Parathyroid adenoma (tissue), 2 donors: ENCODE measurements around the gene ABCF2.

ENCODE experiments used
- H2AFZ ChIP-seq: fragments of 300-600 bp; sonication (generic); one replicate; pipeline ENCODE4 v1.7.0; 2017; ENCODE audit warnings: antibody characterized with exemption, mild to moderate bottlenecking
- H3K27ac ChIP-seq: fragments of 300-600 bp; sonication (generic); one replicate; pipeline ENCODE4 v1.7.0; 2017
- H3K27me3 ChIP-seq: fragments of 300-600 bp; sonication (generic); one replicate; pipeline ENCODE4 v1.7.0; 2017; ENCODE audit warnings: low read length; ENCODE audit not compliant: control insufficient read depth, insufficient read depth
- H3K36me3 ChIP-seq: fragments of 300-600 bp; sonication (generic); one replicate; pipeline ENCODE4 v1.7.0; 2017; ENCODE audit warnings: low read length; ENCODE audit not compliant: control insufficient read depth, insufficient read depth
- H3K4me1 ChIP-seq: fragments of 300-600 bp; sonication (generic); one replicate; pipeline ENCODE4 v1.7.0; 2017; ENCODE audit warnings: control low read depth
- H3K4me2 ChIP-seq: fragments of 300-600 bp; sonication (generic); one replicate; pipeline ENCODE4 v1.7.0; 2017; ENCODE audit warnings: low read length
- H3K4me3 ChIP-seq: fragments of 300-600 bp; sonication (generic); one replicate; pipeline ENCODE4 v1.7.0; 2017; ENCODE audit warnings: low read depth, low read length
- H3K79me2 ChIP-seq: fragments of 300-600 bp; sonication (generic); one replicate; pipeline ENCODE4 v1.7.0; 2017; ENCODE audit warnings: control low read depth
- H3K9ac ChIP-seq: fragments of 300-600 bp; sonication (generic); one replicate; pipeline ENCODE4 v1.7.0; 2017; ENCODE audit warnings: mild to moderate bottlenecking
- H3K9me3 ChIP-seq: fragments of 300-600 bp; sonication (generic); one replicate; pipeline ENCODE4 v1.7.0; 2017; ENCODE audit warnings: low read length; ENCODE audit not compliant: control insufficient read depth
- TF ChIP-seq, protein P1 (sequence below): fragments of 300-600 bp; sonication (generic); IDR thresholded peaks from one replicate; pipeline ENCODE4 v1.7.0; 2017; ENCODE audit warnings: antibody characterized with exemption, mild to moderate bottlenecking
- donor health status: primary hyperparathyroidism.

Gene ABCF2

DNA sequence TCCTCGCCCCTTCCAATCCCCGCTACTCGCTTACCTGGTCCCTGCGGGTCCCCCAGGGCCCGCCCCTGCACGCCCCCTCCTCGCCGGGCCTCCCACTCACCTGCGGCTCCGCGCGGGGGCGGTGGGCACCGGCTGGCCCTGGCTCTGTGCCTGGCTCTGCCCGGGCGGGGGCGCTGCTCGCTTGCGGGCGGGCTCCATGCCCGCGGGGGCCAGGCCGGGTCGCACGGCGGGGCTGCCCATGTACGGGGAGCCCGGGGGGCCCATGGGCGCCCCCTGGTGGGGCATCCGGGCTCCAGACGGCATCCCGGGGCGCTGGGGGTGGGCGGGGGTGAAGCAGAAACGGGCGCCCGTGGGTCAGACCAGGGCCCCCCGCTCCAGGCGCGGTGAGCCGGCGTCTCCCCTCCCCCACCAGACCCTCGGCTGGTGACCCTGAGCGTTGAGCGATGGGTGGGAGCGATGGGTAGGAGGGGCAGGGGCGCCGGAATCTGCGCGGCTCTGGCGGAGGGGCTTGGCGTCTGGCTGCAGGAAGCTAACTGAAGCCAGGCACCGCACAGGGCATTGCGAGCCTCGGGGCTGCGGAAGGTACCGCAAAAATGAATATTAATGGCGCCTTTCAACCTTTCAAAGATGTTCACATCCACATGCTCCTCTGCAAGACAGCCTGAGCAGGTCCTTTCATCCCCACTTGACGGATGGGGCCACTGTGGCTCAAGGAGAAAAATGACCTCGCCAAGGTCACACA, 18.5 kb upstream of the ABCF2 start:
- TF ChIP-seq, protein P1, sequence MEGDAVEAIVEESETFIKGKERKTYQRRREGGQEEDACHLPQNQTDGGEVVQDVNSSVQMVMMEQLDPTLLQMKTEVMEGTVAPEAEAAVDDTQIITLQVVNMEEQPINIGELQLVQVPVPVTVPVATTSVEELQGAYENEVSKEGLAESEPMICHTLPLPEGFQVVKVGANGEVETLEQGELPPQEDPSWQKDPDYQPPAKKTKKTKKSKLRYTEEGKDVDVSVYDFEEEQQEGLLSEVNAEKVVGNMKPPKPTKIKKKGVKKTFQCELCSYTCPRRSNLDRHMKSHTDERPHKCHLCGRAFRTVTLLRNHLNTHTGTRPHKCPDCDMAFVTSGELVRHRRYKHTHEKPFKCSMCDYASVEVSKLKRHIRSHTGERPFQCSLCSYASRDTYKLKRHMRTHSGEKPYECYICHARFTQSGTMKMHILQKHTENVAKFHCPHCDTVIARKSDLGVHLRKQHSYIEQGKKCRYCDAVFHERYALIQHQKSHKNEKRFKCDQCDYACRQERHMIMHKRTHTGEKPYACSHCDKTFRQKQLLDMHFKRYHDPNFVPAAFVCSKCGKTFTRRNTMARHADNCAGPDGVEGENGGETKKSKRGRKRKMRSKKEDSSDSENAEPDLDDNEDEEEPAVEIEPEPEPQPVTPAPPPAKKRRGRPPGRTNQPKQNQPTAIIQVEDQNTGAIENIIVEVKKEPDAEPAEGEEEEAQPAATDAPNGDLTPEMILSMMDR, result peak; percentile 35
- H2AFZ ChIP-seq, result no peak overlapping the region
- no peaks in the 10 kb centered on the region for H3K36me3 ChIP-seq
- H3K27me3 ChIP-seq, result no peaks in the 10 kb centered on the region
- no peaks in the 10 kb centered on the region for H3K79me2 ChIP-seq
- H3K4me1 ChIP-seq, result peaks cover 25% of the 10 kb centered on the region
- no peak overlapping the region for H3K27ac ChIP-seq
- no peak overlapping the region for H3K4me2 ChIP-seq
- H3K9me3 ChIP-seq, result no peaks in the 10 kb centered on the region
- no peak overlapping the region for H3K9ac ChIP-seq
- no peak overlapping the region for H3K4me3 ChIP-seq

DNA sequence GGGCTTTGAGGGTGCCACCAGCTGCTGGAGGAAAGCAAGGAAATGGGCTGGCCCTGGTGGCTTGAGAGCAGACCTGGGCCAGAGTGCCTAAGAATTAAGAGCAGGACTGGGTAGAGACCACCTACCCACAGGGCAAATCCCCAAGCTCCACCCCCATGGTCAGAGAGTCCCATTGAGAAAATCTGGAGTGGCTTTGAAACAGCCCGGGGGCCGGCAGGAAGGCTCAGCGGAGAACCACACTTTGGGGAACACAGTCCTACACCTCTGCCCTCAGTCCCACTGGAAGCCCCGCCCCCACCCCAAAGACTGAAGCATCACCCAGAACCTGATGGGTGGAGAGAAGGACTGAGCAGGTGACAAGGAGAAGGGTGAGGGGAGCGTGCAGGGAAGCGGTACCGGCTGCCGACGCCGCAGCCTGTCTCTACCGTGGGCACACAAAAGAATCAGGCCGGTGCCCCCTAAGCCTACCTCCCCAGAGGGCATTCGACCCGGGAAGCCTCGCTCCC, 17.9 kb upstream of the ABCF2 start:
- TF ChIP-seq, protein P1, result no peak
- Histone ChIP-seq H3K9ac (no peak overlapping the region), H3K27ac (no peak overlapping the region), H3K27me3 (no peaks in the 10 kb centered on the region), H3K9me3 (no peaks in the 10 kb centered on the region), H3K79me2 (no peaks in the 10 kb centered on the region), H2AFZ (no peak overlapping the region), H3K36me3 (no peaks in the 10 kb centered on the region), H3K4me1 (peaks cover 20% of the 10 kb centered on the region), H3K4me3 (no peak overlapping the region), H3K4me2 (no peak overlapping the region)

DNA sequence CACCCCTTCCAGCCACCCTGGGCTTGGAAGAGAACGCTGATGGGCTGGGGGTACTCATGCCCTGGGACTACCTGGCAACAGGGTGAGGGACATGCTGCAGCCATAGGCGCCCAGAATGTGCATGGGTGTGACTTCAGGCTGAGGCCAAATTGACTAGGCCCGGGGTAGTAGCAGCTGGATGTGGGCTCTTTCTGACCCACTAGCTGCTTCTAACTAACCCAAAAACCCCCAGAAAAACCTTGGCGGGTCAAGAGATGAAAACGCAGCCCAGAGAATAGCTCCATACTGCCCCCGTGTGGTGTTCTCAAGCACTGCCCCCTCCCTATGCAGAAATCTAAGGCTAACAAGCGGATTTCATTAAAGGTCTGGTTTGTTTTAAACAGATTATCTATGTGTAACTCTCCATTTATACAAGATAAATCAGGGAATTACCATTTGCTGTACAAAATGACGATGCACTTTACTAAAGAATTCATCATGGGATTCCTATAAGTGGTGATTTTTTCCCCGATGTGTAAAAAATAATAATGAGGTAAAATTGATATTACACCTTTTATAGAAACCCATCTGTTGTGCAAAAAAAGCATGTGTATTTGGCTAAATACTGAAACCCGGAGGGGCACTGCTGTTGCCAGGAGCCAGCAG, 17.3 kb upstream of the ABCF2 start:
- Histone ChIP-seq H3K9me3 (no peaks in the 10 kb centered on the region), H3K27ac (no peak overlapping the region), H3K4me2 (no peak overlapping the region), H2AFZ (no peak overlapping the region), H3K36me3 (no peaks in the 10 kb centered on the region), H3K9ac (no peak overlapping the region), H3K4me3 (no peak overlapping the region), H3K27me3 (no peaks in the 10 kb centered on the region), H3K4me1 (peaks cover 14% of the 10 kb centered on the region), H3K79me2 (no peaks in the 10 kb centered on the region)
- TF ChIP-seq, protein P1, result peak; percentile 83

DNA sequence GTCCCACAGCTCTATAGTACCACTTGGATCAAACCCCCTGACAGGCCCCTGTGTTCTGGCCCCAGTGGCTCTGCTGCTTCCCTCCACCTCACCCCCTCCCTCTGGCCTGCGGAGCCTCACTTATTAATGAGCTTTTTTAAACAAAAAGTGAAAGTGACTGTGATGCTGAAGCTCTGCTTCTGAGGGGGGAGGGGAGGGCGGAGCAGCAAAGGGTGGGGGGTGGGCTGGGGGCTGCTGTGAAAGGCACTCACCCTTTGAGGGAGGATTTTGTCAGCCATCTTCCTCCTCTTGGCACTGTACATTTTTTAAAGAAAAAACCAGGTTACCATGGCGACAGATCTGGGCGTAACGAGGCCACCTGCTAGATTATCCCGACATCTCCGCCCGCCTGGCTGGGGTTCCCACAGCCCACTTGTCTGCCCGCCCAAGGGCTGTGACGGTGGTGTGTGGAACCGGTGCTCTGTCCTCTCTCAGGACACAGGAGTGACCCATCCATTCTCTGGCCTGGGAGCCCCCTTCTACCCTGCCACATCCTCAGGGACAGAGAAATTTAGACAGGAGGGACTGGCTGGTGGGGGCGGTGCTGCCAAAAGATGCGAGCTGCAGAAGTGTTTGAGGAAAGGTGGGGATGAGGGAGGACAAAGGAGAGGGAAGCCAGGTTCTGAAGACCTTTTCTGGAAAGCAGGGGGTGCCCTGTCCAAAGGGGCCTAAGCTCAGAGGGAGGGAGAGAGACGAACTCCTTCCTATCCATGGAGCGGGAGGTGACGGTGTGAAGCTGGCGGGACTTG, 16.6 kb upstream of the ABCF2 start:
- Histone ChIP-seq H3K4me1 (peaks cover 12% of the 10 kb centered on the region), H3K9me3 (no peaks in the 10 kb centered on the region), H3K4me2 (no peak overlapping the region), H3K4me3 (no peak overlapping the region), H3K79me2 (no peaks in the 10 kb centered on the region), H3K36me3 (no peaks in the 10 kb centered on the region), H3K9ac (no peak overlapping the region), H3K27me3 (no peaks in the 10 kb centered on the region), H2AFZ (no peak overlapping the region), H3K27ac (no peak overlapping the region)
- TF ChIP-seq, protein P1, result no peak
